Stomach (tissue), 9 donors: Measurements from ENCODE around the gene RBMS3. TPM values are rescaled to one million over a fixed set of nuclear protein-coding genes. Genes with fewer than 3 reads are reported as not detected.

Experiments
- DNase-seq, 2 donors: peaks; one replicate each; pipeline versions ENCODE4 v3.0.0 to v3.0.0-alpha.2; 2013 to 2019
- H3K27ac ChIP-seq, 5 donors: fragments of 200-600 bp in 4 of 5; sonication (generic) in 4 of 5; one replicate each; pipeline ENCODE4 v1.5.1; 2013 to 2019; ENCODE audit warnings: mild to moderate bottlenecking in 1 of 5, moderate library complexity in 1 of 5
- H3K27me3 ChIP-seq, 3 donors: fragments of 200-600 bp; sonication (generic); one replicate each; pipeline ENCODE4 v1.5.1; 2017 to 2019; ENCODE audit warnings: mixed run types in 1 of 3
- H3K36me3 ChIP-seq, 4 donors: fragments of 200-600 bp; sonication (generic); 1 replicate in 3 of 4; 2 replicates in 1 of 4; pipeline ENCODE4 v1.5.1; 2016 to 2019
- H3K4me1 ChIP-seq, 4 donors: fragments of 200-600 bp; sonication (generic); one replicate each; pipeline ENCODE4 v1.5.1; 2016 to 2019
- H3K4me3 ChIP-seq, 4 donors: fragments of 200-600 bp; sonication (generic) in 3 of 4; one replicate each; pipeline ENCODE4 v1.5.1; 2016 to 2019; ENCODE audit warnings: mild to moderate bottlenecking in 1 of 4
- H3K9me3 ChIP-seq, 4 donors: fragments of 200-600 bp; sonication (generic); one replicate each; pipeline ENCODE4 v1.5.1; 2016 to 2019
- EP300 ChIP-seq: sonication (generic); formaldehyde crosslinking; IDR thresholded peaks from one replicate; pipeline ENCODE4 v1.6.1; 2017; ENCODE audit warnings: antibody characterized with exemption
- POLR2A ChIP-seq, 4 donors: fragments of 450-650 bp; IDR thresholded peaks; one replicate each; pipeline ENCODE4 v1.6.1; 2016; ENCODE audit warnings: antibody characterized with exemption in 4 of 4, control low read depth in 2 of 4, mild to moderate bottlenecking in 1 of 4, moderate library complexity in 1 of 4
- POLR2AphosphoS5 ChIP-seq, 3 donors: sonication (generic); formaldehyde crosslinking; IDR thresholded peaks; one replicate each; pipeline ENCODE4 v1.6.1; 2016; ENCODE audit warnings: antibody characterized with exemption in 3 of 3
- WGBS, 5 donors: extraction: QIAGEN DNeasy Blood & Tissue Kit in 3 of 5; methylation state at CpG; one replicate each; pipeline versions ENCODE4 v1.1.5 to v1.1.7; 2013 to 2018; 5-methylcytosine and 5-hydroxymethylcytosine counted together
- intact Hi-C: fragments of 100-400 bp; cut with DNase I; formaldehyde crosslinking; loops from one replicate; pipeline ENCODE4 v1.15.1; 2023; ENCODE audit warnings: low total_unique reads
- polyA plus RNA-seq, 3 donors: library from polyadenylated mRNA; stranded (reverse); fragments of 200-250 nt; gene quantifications; one replicate each; pipeline ENCODE4 v1.2.3, GENCODE V29; 2013
- total RNA-seq, 5 donors: library from RNA; depleted of rRNA; stranded (reverse); fragments of >200 nt; gene quantifications; one replicate each; pipeline versions ENCODE4 v1.1.0 to v1.2.3, GENCODE V29; 2014 to 2016
- TF ChIP-seq, protein P1 (sequence below), 7 experiments: fragments of 450-650 bp in 4 of 7; fragments of 200-600 bp in 3 of 7; sonication (generic) in 3 of 7; IDR thresholded peaks; one replicate each; pipeline ENCODE4 v1.5.1; 2016 to 2019; ENCODE audit warnings: antibody characterized with exemption in 7 of 7, control low read depth in 2 of 7, mild to moderate bottlenecking in 1 of 7
- donor health status: healthy with polysubstance abuse.
- donor health status: Bipolar disorder and iron deficiency.
- donor health status: healthy.

RBMS3 gene
- total and polyA plus RNA-seq, 8 donors = 2.0 to 103 (median 16.0) TPM

DNA sequence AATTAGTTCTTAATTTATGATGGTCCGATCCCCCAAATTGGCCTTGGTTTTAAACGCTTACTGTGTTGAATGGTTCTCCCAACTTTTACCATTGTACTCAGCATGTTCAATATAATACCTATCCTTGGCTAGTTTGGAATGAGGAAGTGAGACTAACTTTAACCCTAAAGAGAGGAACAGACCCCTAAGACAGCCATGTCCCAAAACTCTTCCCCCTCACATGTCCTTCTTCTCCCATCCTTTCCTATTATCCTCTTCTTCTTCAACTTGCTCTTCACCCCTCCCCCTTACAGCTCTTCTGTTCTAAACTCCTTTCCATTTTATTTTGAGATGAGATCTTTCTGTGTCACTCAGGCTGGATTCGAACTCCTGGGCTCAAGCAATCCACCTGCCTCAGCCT is 116.5 kb downstream of the RBMS3 start:
- Histone ChIP-seq H3K27ac (no peak overlapping the region), H3K9me3 (peaks cover 0 to 6% (median 3%) of the 10 kb centered on the region in 4 donors), H3K4me1 (no peaks in the 10 kb centered on the region), H3K36me3 (no peaks in the 10 kb centered on the region), H3K27me3 (no peaks in the 10 kb centered on the region), H3K4me3 (no peak overlapping the region)
- TF ChIP-seq, protein P1, sequence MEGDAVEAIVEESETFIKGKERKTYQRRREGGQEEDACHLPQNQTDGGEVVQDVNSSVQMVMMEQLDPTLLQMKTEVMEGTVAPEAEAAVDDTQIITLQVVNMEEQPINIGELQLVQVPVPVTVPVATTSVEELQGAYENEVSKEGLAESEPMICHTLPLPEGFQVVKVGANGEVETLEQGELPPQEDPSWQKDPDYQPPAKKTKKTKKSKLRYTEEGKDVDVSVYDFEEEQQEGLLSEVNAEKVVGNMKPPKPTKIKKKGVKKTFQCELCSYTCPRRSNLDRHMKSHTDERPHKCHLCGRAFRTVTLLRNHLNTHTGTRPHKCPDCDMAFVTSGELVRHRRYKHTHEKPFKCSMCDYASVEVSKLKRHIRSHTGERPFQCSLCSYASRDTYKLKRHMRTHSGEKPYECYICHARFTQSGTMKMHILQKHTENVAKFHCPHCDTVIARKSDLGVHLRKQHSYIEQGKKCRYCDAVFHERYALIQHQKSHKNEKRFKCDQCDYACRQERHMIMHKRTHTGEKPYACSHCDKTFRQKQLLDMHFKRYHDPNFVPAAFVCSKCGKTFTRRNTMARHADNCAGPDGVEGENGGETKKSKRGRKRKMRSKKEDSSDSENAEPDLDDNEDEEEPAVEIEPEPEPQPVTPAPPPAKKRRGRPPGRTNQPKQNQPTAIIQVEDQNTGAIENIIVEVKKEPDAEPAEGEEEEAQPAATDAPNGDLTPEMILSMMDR (IDR thresholded peaks at IDR 0.05) = no peak
- no peak for TF ChIP-seq EP300
- TF ChIP-seq POLR2A (IDR thresholded peaks at IDR 0.05) = no peak
- no peak for TF ChIP-seq POLR2AphosphoS5 (IDR thresholded peaks at IDR 0.05)
- intact Hi-C loops = no loop called here
- DNase-seq = no peak
- WGBS, 5 donors = 93 to 97% (median 96%) methylated on average over 3 of the region's 3 CpGs

DNA sequence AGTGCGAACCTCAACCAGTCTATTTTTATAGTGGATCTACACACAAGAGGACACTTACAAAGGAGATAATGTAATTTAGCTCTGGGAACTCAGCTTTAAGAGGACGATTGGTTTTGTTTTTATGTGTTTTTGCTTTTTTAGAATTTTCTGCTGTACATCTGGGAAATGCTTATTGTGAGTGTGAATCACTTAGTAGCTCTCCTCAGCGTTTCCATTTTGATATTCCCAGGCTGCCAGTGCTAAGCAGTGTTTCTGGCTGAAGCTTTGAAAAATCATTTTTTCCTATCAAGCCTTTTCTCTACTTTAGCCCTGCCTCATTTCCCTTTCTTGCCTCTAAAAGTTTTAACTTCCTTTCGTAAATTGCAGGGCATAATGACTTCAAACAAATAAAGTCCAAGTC is 117.9 kb downstream of the RBMS3 start:
- Histone ChIP-seq H3K4me3 (no peak overlapping the region), H3K36me3 (no peaks in the 10 kb centered on the region), H3K9me3 (peaks cover 0 to 4% (median 1%) of the 10 kb centered on the region in 4 donors), H3K27me3 (no peaks in the 10 kb centered on the region), H3K4me1 (no peaks in the 10 kb centered on the region), H3K27ac (no peak overlapping the region)
- WGBS, 5 donors = 69 to 87% (median 74%) methylated on average over 4 of the region's 4 CpGs
- TF ChIP-seq, protein P1 (IDR thresholded peaks at IDR 0.05) = no peak
- TF ChIP-seq EP300 (no peak), POLR2A (IDR thresholded peaks at IDR 0.05) (no peak), POLR2AphosphoS5 (IDR thresholded peaks at IDR 0.05) (no peak)
- intact Hi-C loops = no loop called here
- no peak for DNase-seq

DNA sequence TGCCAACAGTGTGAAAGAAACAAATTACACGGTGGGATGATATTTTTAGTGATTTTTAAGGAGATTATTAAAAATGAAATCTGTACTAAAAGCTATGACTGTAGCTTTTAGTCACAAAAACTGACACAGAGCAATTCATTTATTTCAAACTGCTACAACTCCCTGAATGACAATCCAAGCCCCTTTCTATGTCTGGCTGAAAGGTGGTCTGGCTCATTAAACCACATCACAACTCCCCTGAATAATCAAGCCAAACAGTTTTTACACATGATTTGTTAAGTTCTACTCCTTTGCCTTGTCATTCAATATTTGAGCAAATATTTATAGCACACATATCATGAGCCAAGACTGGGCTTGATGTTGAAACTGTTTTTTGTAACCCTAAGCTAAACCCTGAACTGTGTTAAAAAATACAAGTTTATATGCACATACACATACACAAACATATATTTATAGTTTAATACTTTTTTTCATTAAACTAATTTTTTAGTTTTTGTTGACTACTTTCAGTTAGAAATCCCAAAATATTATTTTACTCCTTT is 125.5 kb downstream of the RBMS3 start:
- intact Hi-C loops = no loop called here
- 9 to 32% (median 24%) methylated on average over 1 of the region's 1 CpG for WGBS, 5 donors

DNA sequence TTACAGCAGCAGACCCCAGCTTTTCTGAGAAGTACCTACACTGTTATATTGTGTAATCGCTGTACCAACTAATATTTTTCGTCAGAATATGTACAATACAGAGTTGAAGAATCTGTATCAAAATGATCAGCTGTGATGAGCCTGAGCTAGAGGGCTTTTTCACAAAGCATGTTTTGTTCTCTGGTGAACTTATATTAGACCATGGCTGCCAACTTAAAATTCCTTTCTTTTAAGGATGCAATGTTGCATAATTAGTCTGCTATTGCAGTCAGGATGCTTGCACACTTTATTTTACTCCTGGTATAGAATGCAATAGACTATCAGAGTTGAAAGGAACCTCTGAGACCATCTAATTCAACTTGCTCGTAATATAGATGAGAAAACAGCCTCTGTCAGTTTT is 127.8 kb downstream of the RBMS3 start:
- DNase-seq = no peak
- Histone ChIP-seq H3K27me3 (no peaks in the 10 kb centered on the region), H3K9me3 (no peaks in the 10 kb centered on the region), H3K4me3 (no peak overlapping the region), H3K36me3 (no peaks in the 10 kb centered on the region), H3K4me1 (peaks cover 0 to 6% (median 0%) of the 10 kb centered on the region in 4 donors), H3K27ac (no peak overlapping the region)
- 81 to 94% (median 90%) methylated on average over 3 of the region's 3 CpGs for WGBS, 5 donors
- intact Hi-C loops = no loop called here
- TF ChIP-seq POLR2AphosphoS5 (IDR thresholded peaks at IDR 0.05) = no peak
- TF ChIP-seq EP300 = no peak
- TF ChIP-seq, protein P1 (IDR thresholded peaks at IDR 0.05) = no peak
- TF ChIP-seq POLR2A (IDR thresholded peaks at IDR 0.05) = no peak

More for the DNA sequence above, 125.5 kb downstream of the RBMS3 start:
- Histone ChIP-seq H3K4me1 (peaks cover 0 to 6% (median 0%) of the 10 kb centered on the region in 4 donors), H3K9me3 (no peaks in the 10 kb centered on the region), H3K27me3 (no peaks in the 10 kb centered on the region), H3K27ac (no peak overlapping the region), H3K36me3 (no peaks in the 10 kb centered on the region), H3K4me3 (no peak overlapping the region)
- TF ChIP-seq POLR2AphosphoS5 (IDR thresholded peaks at IDR 0.05) = no peak
- TF ChIP-seq POLR2A (IDR thresholded peaks at IDR 0.05) = no peak
- TF ChIP-seq, protein P1 (IDR thresholded peaks at IDR 0.05) = no peak
- no peak for TF ChIP-seq EP300
- DNase-seq = no peak
